Measurements from ENCODE around the gene MAML3.
A peak's percentile ranks its signal among the peaks of the same experiment; 100 is the strongest.

Gene MAML3

DNA sequence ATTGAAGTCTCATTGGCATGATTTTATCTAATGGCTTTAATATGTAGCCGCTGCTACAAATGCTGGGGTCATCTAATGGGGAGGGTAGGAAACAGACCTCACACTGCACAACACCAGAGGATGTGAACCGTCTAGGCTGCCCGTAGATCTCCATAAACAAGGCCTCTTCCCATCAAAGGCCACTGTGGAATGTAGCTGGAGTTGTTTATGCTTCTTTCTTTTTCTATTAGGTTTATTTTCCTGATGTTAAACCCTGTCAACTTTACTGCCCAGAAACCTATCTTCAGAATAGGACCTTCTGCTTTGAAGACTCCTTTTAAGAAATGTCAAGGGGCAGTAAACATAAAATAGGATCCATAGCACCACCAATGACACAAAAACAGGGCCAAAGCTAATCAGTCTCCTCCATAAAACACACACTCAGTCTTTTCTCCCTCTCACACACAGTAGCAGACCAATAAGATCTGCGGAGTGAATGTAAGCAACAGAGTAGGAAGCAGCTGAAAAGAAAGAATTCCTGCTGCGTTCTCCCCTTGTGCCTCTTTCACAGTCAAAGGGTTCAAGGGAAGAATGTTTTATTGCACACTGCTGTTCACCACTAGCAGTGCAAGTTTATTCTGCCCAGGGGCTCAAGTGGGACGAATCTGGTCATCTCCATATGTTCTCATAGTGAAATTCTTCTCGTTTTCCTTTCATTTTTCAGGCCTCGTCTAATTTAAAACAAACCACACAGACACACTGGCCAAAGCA lies 72.2 kb downstream of the MAML3 start:
- no peak overlapping the region for H3K4me3 Mint-ChIP-seq
- intact Hi-C loops (cut with micrococcal nuclease) = no loop called here
- H3K27ac Mint-ChIP-seq = peak overlapping the region; percentile 21
- H3K4me1 Mint-ChIP-seq (ENCODE audit: low read depth) = peaks cover 37% of the 10 kb centered on the region
- H3K27me3 Mint-ChIP-seq = no peaks in the 10 kb centered on the region
- H3K9me3 Mint-ChIP-seq = no peaks in the 10 kb centered on the region
- no peaks in the 10 kb centered on the region for H3K36me3 Mint-ChIP-seq (ENCODE audit: low read depth)

DNA sequence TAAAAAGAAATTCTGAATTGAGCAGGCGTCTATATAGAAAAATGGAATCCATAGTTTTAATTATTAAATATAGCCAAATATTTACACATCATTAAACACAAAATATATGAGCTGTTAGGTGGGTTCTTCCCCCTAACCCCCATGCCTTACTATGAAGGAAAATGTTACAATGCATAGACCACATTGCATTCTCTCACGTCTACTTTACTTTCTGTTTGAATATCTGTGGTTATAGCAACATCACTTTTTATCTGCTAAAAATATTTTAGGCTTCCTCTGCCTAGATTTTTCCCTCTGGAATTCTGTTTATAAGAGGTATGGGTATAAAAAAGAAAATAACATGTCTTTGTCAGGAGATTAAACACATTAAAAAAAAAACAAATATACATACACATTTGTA lies 73.1 kb downstream of the MAML3 start:
- H3K27ac Mint-ChIP-seq = peak overlapping the region; percentile 21
- H3K4me1 Mint-ChIP-seq (ENCODE audit: low read depth) = peaks cover 42% of the 10 kb centered on the region

DNA sequence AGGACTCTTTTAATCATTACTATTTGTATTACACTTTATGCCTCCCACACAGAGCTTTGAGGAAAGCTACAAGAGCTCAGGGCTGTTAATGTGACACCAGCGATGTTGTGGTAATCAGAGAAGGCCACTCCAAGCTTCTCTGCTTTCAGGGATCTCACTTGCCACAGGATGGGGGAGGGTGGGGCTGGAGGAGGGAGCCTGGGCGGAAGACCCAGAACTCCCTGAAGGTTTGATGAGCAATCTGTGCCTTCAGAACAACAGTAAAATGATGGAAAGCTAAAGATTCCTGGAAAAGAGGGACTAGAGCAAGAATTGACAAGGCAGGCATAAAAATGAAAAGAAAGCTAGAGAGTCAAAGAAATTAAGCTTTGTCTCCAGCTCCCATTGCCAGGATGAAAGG lies 75.6 kb downstream of the MAML3 start:
- H3K9me3 Mint-ChIP-seq = no peaks in the 10 kb centered on the region
- intact Hi-C loops (cut with micrococcal nuclease) = no loop called here
- H3K4me3 Mint-ChIP-seq = no peak overlapping the region
- H3K27me3 Mint-ChIP-seq = no peaks in the 10 kb centered on the region
- no peaks in the 10 kb centered on the region for H3K36me3 Mint-ChIP-seq (ENCODE audit: low read depth)
- no peak overlapping the region for H3K27ac Mint-ChIP-seq
- peaks cover 41% of the 10 kb centered on the region for H3K4me1 Mint-ChIP-seq (ENCODE audit: low read depth)

More for the DNA sequence above, 73.1 kb downstream of the MAML3 start:
- no peak overlapping the region for H3K4me3 Mint-ChIP-seq
- intact Hi-C loops (cut with micrococcal nuclease) = no loop called here
- H3K36me3 Mint-ChIP-seq (ENCODE audit: low read depth) = no peaks in the 10 kb centered on the region
- H3K9me3 Mint-ChIP-seq = no peaks in the 10 kb centered on the region
- H3K27me3 Mint-ChIP-seq = no peaks in the 10 kb centered on the region

DNA sequence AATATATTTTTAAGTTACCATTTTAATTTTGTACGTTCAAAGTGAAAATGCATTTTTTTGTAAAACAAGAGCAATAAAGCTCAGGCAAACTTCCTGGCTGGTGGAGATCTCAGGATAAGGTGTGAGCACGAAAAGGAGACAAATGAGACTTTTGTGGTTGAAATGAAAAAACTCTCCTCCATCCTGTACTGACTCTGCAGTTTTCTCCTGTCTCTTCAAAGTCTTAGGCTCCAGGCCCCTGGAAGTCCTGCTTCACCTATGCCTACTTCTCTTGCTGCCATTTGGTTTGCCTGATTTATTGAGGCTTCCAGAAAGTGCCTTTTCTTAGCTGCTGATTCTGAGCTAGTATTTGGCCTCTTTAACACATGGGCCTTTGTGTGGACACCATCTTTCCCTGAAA lies 77.7 kb downstream of the MAML3 start:
- intact Hi-C loops (cut with micrococcal nuclease) = no loop called here
- H3K4me3 Mint-ChIP-seq = no peak overlapping the region
- H3K4me1 Mint-ChIP-seq (ENCODE audit: low read depth) = peaks cover 35% of the 10 kb centered on the region

DNA sequence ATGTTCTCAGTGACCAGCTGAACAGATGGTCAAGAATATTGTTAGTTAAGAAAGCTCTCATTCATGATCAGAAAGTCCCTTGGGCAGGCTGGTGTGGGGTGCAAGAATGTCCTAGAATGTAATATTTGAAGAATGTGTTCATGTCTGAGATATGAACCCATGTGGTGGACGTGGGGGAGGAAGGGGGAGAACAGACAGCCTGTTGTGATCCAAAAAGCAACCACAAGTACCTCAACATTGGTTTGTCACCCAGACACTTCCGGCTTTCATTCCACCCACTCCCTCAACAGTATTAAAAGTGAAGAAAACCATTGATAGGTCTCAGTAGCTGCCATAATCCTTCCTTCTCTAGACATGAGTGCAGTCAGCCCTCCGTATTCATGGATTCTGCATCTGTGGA lies 82.2 kb downstream of the MAML3 start:
- Mint-ChIP-seq H3K36me3 (ENCODE audit: low read depth) (no peaks in the 10 kb centered on the region), H3K27me3 (no peaks in the 10 kb centered on the region), H3K4me1 (ENCODE audit: low read depth) (peaks cover 54% of the 10 kb centered on the region), H3K4me3 (no peak overlapping the region), H3K9me3 (no peaks in the 10 kb centered on the region), H3K27ac (peak overlapping the region; percentile 60)
- intact Hi-C loops (cut with micrococcal nuclease) = no loop called here

More for the DNA sequence above, 77.7 kb downstream of the MAML3 start:
- Mint-ChIP-seq H3K36me3 (ENCODE audit: low read depth) (no peaks in the 10 kb centered on the region), H3K9me3 (no peaks in the 10 kb centered on the region), H3K27me3 (no peaks in the 10 kb centered on the region), H3K27ac (peak overlapping the region; percentile 58)

DNA sequence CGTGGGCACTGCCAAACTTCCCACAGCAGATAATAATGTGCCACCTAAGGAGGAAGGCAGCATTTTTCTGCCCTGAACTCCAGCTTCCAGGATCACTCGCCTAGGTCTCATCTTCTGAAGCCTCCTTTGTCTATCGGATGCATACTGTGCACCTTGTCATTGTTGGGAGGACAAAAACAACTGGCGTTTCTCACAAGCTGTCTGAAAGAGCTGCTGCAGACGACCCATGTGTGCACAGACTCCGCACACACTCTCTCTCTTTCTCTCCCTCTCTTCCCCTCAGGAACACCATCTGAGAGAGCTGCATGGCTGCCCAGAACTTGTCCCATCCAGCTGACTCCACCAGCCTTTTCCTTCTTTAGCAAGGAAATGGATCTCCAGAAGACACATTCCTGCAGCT lies 83.0 kb downstream of the MAML3 start:
- Mint-ChIP-seq H3K27ac (peak overlapping the region; percentile 60), H3K4me3 (no peak overlapping the region), H3K27me3 (no peaks in the 10 kb centered on the region), H3K9me3 (no peaks in the 10 kb centered on the region), H3K4me1 (ENCODE audit: low read depth) (peaks cover 55% of the 10 kb centered on the region), H3K36me3 (ENCODE audit: low read depth) (no peaks in the 10 kb centered on the region)
- intact Hi-C loops (cut with micrococcal nuclease) = no loop called here

DNA sequence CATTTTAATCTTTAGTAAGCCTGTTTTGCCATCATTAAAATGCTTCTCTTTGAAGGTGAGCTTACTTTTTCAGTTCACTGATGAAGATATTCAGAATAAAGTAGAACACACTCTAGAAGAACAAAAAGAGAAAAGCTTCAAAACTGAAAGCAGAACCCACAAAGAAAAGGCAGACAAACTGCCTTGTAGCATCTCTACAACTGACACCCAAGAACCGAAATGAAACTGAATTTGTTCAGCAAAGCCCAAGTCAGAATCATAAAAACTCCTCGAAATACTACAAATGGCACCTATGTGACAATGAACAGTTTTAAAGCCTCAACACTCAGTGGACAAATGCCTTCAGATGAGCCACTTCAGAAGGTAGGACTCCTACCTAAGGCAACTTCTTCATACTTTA lies 83.6 kb downstream of the MAML3 start:
- H3K4me3 Mint-ChIP-seq = peak overlapping the region; percentile 39
- H3K9me3 Mint-ChIP-seq = no peaks in the 10 kb centered on the region
- H3K27ac Mint-ChIP-seq = peak overlapping the region; percentile 60
- no peaks in the 10 kb centered on the region for H3K36me3 Mint-ChIP-seq (ENCODE audit: low read depth)
- no peaks in the 10 kb centered on the region for H3K27me3 Mint-ChIP-seq
- intact Hi-C loops (cut with micrococcal nuclease) = no loop called here
- peaks cover 55% of the 10 kb centered on the region for H3K4me1 Mint-ChIP-seq (ENCODE audit: low read depth)

DNA sequence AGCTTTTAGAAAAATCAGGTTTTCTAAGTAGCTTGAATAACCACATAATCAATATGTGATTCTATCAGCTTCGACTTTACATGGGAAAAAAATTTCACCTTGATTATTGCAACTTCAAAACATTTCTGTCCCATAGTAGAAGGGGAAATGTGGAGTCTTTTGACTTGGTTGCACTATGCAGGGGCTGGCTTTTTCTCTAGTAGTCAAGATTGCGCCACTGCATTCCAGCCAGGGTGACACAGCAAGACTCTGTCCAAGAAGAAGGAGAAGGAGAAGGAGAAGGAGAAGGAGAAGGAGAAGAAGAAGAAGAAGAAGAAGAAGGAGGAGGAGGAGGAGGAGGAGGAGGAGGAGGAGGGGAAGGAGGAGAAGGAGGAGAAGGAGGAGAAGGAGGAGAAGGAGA lies 84.9 kb downstream of the MAML3 start:
- no peaks in the 10 kb centered on the region for H3K27me3 Mint-ChIP-seq
- H3K36me3 Mint-ChIP-seq (ENCODE audit: low read depth) = no peaks in the 10 kb centered on the region
- H3K4me3 Mint-ChIP-seq = peak overlapping the region; percentile 53
- intact Hi-C loops (cut with micrococcal nuclease) = no loop called here
- H3K4me1 Mint-ChIP-seq (ENCODE audit: low read depth) = peaks cover 54% of the 10 kb centered on the region
- H3K9me3 Mint-ChIP-seq = no peaks in the 10 kb centered on the region
- peak overlapping the region; percentile 73 for H3K27ac Mint-ChIP-seq

DNA sequence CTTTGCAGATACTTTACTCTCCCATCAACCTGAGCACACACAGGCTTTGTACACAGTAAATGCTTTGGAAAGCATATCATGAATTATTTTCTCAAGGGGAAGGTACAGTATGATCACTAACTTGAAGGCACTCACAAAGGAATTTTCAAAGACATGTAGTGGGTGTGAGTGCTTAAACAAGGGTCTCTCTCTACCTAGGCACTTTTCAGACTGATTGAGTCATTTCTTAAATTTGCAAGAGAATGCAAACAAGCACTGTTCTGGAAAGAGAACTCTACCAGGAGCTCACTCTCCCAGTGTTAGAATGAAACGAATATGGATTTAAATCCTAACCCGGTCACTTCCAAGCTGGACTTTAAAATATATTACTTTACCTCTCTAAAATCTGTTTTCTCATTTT lies 85.7 kb downstream of the MAML3 start:
- no peaks in the 10 kb centered on the region for H3K9me3 Mint-ChIP-seq
- no peak overlapping the region for H3K27ac Mint-ChIP-seq
- intact Hi-C loops (cut with micrococcal nuclease) = no loop called here
- no peaks in the 10 kb centered on the region for H3K27me3 Mint-ChIP-seq
- H3K4me1 Mint-ChIP-seq (ENCODE audit: low read depth) = peaks cover 52% of the 10 kb centered on the region
- no peak overlapping the region for H3K4me3 Mint-ChIP-seq
- H3K36me3 Mint-ChIP-seq (ENCODE audit: low read depth) = no peaks in the 10 kb centered on the region

DNA sequence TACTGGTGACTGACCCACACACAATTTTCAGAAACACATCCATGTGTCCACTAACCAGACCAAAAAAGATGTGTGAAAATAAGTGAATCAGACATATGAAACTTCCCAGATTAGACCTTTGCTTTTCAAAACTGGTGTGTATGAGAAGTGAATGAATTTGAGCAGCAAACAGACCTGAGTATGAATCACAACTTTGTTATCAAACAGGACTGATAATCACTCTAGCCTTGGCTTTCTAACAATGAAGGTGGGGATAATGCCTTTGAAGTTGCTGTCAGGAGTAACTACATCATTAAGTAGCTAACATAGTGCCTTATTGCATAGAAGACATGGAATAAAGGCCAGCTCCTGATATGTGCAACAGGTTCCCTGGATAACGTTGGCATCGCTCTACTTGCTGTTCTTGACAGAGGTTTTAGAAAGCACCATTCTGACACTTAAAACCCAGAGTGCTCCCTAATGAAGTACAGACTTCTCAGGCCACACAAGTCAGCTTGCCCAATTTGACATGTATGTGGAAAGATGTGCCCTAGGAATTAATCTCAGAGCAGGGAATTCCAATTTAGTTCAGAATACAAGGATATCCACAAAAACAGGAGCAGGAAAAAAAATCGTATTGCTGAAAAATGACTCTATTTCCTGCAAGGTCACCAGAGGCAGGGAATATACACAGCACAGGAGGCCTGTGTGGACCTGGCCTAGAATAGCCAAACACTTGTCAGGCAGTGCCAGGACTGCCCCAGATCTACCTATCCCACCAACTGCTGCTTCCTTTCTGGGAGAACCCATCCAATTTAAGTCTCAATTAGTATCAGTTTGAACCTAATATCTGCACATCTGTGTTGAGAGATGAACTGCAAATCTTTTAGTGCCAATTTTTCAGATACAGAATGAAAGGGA lies 87.7 kb downstream of the MAML3 start:
- H3K9me3 Mint-ChIP-seq = no peaks in the 10 kb centered on the region
- H3K27me3 Mint-ChIP-seq = no peaks in the 10 kb centered on the region
- H3K4me3 Mint-ChIP-seq = no peak overlapping the region
- peaks cover 47% of the 10 kb centered on the region for H3K4me1 Mint-ChIP-seq (ENCODE audit: low read depth)
- intact Hi-C loops (cut with micrococcal nuclease) = no loop called here
- no peak overlapping the region for H3K27ac Mint-ChIP-seq
- H3K36me3 Mint-ChIP-seq (ENCODE audit: low read depth) = no peaks in the 10 kb centered on the region

DNA sequence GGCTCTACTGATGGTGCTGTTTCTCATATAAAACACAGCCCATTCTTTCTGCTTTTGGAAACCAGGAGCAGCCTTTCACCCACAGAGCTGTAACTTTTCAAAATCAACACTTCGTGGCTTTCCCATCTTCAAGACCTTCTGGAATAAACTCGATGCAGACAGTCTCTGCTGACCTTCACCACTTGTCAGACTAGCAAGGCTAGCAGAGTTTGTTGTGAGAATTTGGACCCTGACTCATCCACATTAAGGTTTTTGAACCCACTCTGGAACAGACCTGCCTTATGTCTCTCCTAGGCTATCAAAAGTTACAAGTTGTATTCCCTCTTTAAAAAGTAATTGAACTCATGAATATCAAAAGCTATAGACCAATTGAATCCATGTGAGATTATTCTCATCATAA lies 88.6 kb downstream of the MAML3 start:
- H3K9me3 Mint-ChIP-seq = no peaks in the 10 kb centered on the region
- peaks cover 38% of the 10 kb centered on the region for H3K4me1 Mint-ChIP-seq (ENCODE audit: low read depth)
- intact Hi-C loops (cut with micrococcal nuclease) = no loop called here
- H3K36me3 Mint-ChIP-seq (ENCODE audit: low read depth) = no peaks in the 10 kb centered on the region
- H3K27ac Mint-ChIP-seq = no peak overlapping the region
- H3K27me3 Mint-ChIP-seq = no peaks in the 10 kb centered on the region
- H3K4me3 Mint-ChIP-seq = no peak overlapping the region

DNA sequence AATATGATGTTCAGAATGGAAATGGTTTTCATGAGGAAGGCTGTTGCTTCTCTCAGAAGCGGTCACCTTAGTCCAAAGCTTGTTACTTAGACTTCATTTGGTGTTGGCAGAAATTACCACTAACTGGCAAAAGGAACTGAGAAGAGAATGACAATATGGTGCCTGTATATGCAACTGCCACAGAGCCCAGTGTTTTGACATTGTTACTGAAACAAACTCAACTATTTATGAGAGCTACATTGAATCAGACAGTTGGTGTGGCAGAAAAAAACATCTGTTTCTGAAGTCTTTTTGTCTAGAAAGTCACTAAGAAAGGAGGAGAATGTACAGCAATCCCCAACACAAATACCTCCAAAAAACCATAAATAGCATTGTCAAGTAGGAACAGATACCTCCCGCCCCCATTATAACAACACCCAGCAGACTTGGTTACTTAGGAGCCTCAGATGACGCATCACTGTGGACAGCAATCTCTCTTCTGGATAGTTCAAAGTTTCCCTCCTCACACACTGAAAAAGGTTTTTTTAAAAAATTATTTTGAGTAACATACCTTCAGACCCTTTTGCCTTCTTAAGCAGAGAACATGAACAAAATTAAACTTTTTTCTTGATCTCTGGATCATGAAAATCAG lies 92.2 kb downstream of the MAML3 start:
- no peak overlapping the region for H3K27ac Mint-ChIP-seq
- H3K36me3 Mint-ChIP-seq (ENCODE audit: low read depth) = no peaks in the 10 kb centered on the region
- no peaks in the 10 kb centered on the region for H3K27me3 Mint-ChIP-seq
- H3K4me3 Mint-ChIP-seq = no peak overlapping the region
- H3K4me1 Mint-ChIP-seq (ENCODE audit: low read depth) = peaks cover 20% of the 10 kb centered on the region
- intact Hi-C loops (cut with micrococcal nuclease) = no loop called here
- H3K9me3 Mint-ChIP-seq = no peaks in the 10 kb centered on the region

DNA sequence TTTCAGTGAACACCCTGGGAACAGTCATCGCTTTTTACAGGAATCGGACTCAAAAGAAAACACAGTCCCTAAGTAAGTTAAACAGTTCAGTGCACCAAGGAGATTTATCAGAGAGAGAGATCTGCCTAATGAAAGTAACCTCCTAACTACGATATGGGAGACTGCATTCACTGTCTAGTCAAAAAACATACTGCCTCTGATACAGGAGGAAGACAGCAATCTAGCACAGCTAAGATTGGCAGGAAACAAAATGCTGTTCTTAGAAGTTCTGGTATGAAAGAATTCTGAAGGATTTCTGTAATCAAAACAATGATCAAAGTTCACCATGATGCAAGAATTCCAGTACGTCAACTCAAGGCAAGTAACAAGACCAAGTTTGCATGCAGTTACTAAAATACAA lies 92.8 kb downstream of the MAML3 start:
- H3K9me3 Mint-ChIP-seq = no peaks in the 10 kb centered on the region
- H3K36me3 Mint-ChIP-seq (ENCODE audit: low read depth) = no peaks in the 10 kb centered on the region
- intact Hi-C loops (cut with micrococcal nuclease) = no loop called here
- no peak overlapping the region for H3K27ac Mint-ChIP-seq
- no peaks in the 10 kb centered on the region for H3K27me3 Mint-ChIP-seq
- H3K4me3 Mint-ChIP-seq = no peak overlapping the region
- peaks cover 14% of the 10 kb centered on the region for H3K4me1 Mint-ChIP-seq (ENCODE audit: low read depth)

DNA sequence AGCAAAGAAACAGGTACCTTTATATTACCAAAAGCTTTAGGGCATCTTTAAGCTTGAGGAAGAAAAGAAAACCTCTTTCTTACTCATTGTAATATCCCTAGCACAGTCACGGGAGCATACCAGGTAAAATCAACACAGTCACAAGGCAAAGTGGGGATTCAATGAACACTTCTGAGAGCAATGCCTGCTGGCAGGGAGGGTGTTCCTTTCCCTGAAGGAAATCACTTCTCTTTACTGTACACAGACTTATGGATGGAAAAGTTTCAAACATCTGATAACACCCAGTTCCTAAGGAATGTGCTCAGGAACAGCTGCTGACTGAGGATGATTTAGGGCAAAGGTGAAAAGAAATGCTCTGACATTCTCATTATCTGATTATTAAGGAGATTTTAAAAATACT lies 94.8 kb downstream of the MAML3 start:
- Mint-ChIP-seq H3K9me3 (no peaks in the 10 kb centered on the region), H3K27me3 (no peaks in the 10 kb centered on the region), H3K36me3 (ENCODE audit: low read depth) (no peaks in the 10 kb centered on the region), H3K27ac (no peak overlapping the region), H3K4me3 (no peak overlapping the region), H3K4me1 (ENCODE audit: low read depth) (peaks cover 26% of the 10 kb centered on the region)
- intact Hi-C loops (cut with micrococcal nuclease) = no loop called here
